Smooth muscle cell (in vitro differentiated cells): Measurements from ENCODE around the gene SDK2. TPM values are rescaled to one million over a fixed set of nuclear protein-coding genes. Genes with fewer than 3 reads are reported as not detected.
A peak's percentile ranks its signal among the peaks of the same experiment; 100 is the strongest.

Experiments
- DNase-seq: peaks from one replicate; lab custom pipeline; 2025; ENCODE audit not compliant: unreplicated experiment; lab: John Stamatoyannopoulos, UW
- H2AFZ ChIP-seq: fragments of 200-600 bp; sonication (generic); 2 replicates; pipeline ENCODE4 v1.6.0; 2016; ENCODE audit warnings: antibody characterized with exemption, low read depth, mild to moderate bottlenecking
- H3F3A ChIP-seq: fragments of 200-600 bp; sonication (generic); 2 replicates; pipeline ENCODE4 v1.6.0; 2017; ENCODE audit warnings: antibody characterized with exemption, low read depth
- H3K27ac ChIP-seq: fragments of 200-600 bp; sonication (generic); 2 replicates; pipeline ENCODE4 v1.5.1; 2016; ENCODE audit warnings: low read depth, mild to moderate bottlenecking
- H3K27me3 ChIP-seq: fragments of 200-600 bp; sonication (generic); 2 replicates; pipeline ENCODE4 v1.6.1; 2016; ENCODE audit warnings: low read depth, mild to moderate bottlenecking
- H3K36me3 ChIP-seq: fragments of 200-600 bp; sonication (generic); 2 replicates; pipeline ENCODE4 v1.5.1; 2016; ENCODE audit warnings: low read depth
- H3K4me1 ChIP-seq: fragments of 200-600 bp; sonication (generic); 2 replicates; pipeline ENCODE4 v1.5.1; 2016; ENCODE audit warnings: low read depth
- H3K4me2 ChIP-seq: fragments of 200-600 bp; sonication (generic); 2 replicates; pipeline ENCODE4 v1.6.0; 2016; ENCODE audit warnings: mild to moderate bottlenecking
- H3K4me3 ChIP-seq: fragments of 200-600 bp; sonication (generic); 2 replicates; pipeline ENCODE4 v1.5.1; 2016; ENCODE audit warnings: mild to moderate bottlenecking
- H3K79me2 ChIP-seq: fragments of 200-600 bp; sonication (generic); 2 replicates; pipeline ENCODE4 v1.6.0; 2016; ENCODE audit warnings: low read depth, mild to moderate bottlenecking
- H3K9ac ChIP-seq: fragments of 200-600 bp; sonication (generic); 2 replicates; pipeline ENCODE4 v1.6.0; 2016; ENCODE audit warnings: low read depth
- H3K9me3 ChIP-seq: fragments of 200-600 bp; sonication (generic); replicated peaks from 2 replicates; pipeline ENCODE4 v1.5.1; 2016; ENCODE audit warnings: low read depth
- H4K20me1 ChIP-seq: fragments of 200-600 bp; sonication (generic); 2 replicates; pipeline ENCODE4 v1.6.0; 2016; ENCODE audit warnings: low read depth
- WGBS: methylation state at CpG from one replicate; pipeline ENCODE4 v1.1.7; 2016; ENCODE audit warnings: low lambda C conversion rate; 5-methylcytosine and 5-hydroxymethylcytosine counted together
- polyA plus RNA-seq: library from polyadenylated mRNA; unstranded; fragments of >200 nt; fragmentation: Nextera tagmentation; extraction: Ambion mirVana; gene quantifications from 2 replicates; pipeline ENCODE4 v1.2.1, GENCODE V29; 2016
- total RNA-seq: library from RNA; depleted of rRNA; stranded (reverse); fragments of >200 nt; gene quantifications from 2 replicates; pipeline ENCODE4 v1.2.3, GENCODE V29; 2014
- TF ChIP-seq, protein P1 (sequence below): fragments of 200-600 bp; sonication (generic); IDR thresholded peaks from 2 replicates; pipeline ENCODE4 v1.5.1; 2017; ENCODE audit warnings: borderline replicate concordance, mild to moderate bottlenecking, antibody characterized with exemption; ENCODE audit not compliant: insufficient read depth, poor library complexity, severe bottlenecking

Gene SDK2
- total and polyA plus RNA-seq, 2 experiments from 2014 or later: 4.6 to 6.5 TPM

DNA sequence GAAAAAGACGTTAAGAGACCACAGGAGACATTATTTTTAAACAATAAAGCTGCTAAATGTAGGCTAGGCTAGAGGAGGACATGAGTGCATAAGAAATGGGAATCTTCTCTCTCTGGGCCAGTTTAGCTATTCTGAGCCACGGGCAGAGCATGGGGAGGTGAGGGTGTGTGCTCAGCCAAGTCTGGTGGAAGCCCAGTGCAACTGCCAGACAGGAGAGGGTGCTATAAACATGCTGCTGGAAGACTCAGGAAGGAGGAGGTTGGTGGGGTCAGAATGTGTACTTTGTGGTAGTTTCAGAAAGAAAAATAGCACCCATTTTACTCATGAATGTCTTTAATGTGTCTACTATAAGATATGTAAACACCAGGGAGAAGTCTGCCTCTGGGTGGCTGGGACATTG is 5.9 kb upstream of the SDK2 start:
- Histone ChIP-seq H3K4me3 (no peak overlapping the region), H3K4me2 (no peak overlapping the region), H3K27ac (no peak overlapping the region), H2AFZ (no peak overlapping the region), H3K36me3 (no peaks in the 10 kb centered on the region), H3K27me3 (peaks cover 5% of the 10 kb centered on the region), H4K20me1 (no peaks in the 10 kb centered on the region), H3K79me2 (no peaks in the 10 kb centered on the region), H3K9ac (no peak overlapping the region), H3F3A (no peaks in the 10 kb centered on the region), H3K4me1 (peaks cover 6% of the 10 kb centered on the region), H3K9me3 (no peaks in the 10 kb centered on the region)
- no peak for DNase-seq
- 47% methylated on average over 2 of the region's 2 CpGs for WGBS
- TF ChIP-seq, protein P1, sequence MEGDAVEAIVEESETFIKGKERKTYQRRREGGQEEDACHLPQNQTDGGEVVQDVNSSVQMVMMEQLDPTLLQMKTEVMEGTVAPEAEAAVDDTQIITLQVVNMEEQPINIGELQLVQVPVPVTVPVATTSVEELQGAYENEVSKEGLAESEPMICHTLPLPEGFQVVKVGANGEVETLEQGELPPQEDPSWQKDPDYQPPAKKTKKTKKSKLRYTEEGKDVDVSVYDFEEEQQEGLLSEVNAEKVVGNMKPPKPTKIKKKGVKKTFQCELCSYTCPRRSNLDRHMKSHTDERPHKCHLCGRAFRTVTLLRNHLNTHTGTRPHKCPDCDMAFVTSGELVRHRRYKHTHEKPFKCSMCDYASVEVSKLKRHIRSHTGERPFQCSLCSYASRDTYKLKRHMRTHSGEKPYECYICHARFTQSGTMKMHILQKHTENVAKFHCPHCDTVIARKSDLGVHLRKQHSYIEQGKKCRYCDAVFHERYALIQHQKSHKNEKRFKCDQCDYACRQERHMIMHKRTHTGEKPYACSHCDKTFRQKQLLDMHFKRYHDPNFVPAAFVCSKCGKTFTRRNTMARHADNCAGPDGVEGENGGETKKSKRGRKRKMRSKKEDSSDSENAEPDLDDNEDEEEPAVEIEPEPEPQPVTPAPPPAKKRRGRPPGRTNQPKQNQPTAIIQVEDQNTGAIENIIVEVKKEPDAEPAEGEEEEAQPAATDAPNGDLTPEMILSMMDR: peak; percentile 46

DNA sequence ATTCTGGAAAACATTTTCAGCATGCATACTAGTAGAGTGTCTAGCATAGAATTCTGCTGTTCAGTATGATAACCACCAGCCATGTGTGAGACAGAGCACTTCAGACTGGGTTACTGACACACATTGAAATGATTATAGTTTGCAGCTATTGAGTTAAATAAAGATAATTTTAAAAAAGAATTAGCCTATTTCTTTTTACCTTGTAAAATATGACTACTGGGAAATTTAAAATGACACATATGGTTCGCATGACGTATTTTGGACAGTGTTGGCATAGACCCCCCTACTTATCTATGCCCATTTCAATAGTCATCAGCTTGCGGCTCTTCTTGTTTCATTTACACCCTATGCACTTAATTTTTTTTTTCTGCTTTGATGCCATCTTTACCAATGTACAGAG is 4.7 kb upstream of the SDK2 start:
- DNase-seq: no peak
- no peaks in the 10 kb centered on the region for H3F3A ChIP-seq
- H3K4me3 ChIP-seq: no peak overlapping the region
- no peak overlapping the region for H3K27ac ChIP-seq
- no peaks in the 10 kb centered on the region for H3K9me3 ChIP-seq
- no peaks in the 10 kb centered on the region for H3K79me2 ChIP-seq
- H3K27me3 ChIP-seq: peaks cover 5% of the 10 kb centered on the region
- H3K4me2 ChIP-seq: no peak overlapping the region
- no peaks in the 10 kb centered on the region for H3K36me3 ChIP-seq
- TF ChIP-seq, protein P1: no peak
- peaks cover 6% of the 10 kb centered on the region for H3K4me1 ChIP-seq
- WGBS: 90% methylated on average over 3 of the region's 3 CpGs
- no peaks in the 10 kb centered on the region for H4K20me1 ChIP-seq
- H3K9ac ChIP-seq: no peak overlapping the region
- H2AFZ ChIP-seq: no peak overlapping the region

GRCh38 chr17:73648543-73648820 is 4.2 kb upstream of the SDK2 start:
- H3K27me3 ChIP-seq: peaks cover 5% of the 10 kb centered on the region
- no peaks in the 10 kb centered on the region for H3K9me3 ChIP-seq
- H4K20me1 ChIP-seq: no peaks in the 10 kb centered on the region
- WGBS: 82% methylated on average over 3 of the region's 3 CpGs
- TF ChIP-seq, protein P1: no peak
- H3K4me2 ChIP-seq: no peak overlapping the region
- no peak overlapping the region for H3K4me3 ChIP-seq
- H3K79me2 ChIP-seq: no peaks in the 10 kb centered on the region
- H3F3A ChIP-seq: no peaks in the 10 kb centered on the region
- no peak overlapping the region for H3K27ac ChIP-seq
- H3K9ac ChIP-seq: no peak overlapping the region
- H3K4me1 ChIP-seq: peaks cover 6% of the 10 kb centered on the region
- no peak for DNase-seq
- H2AFZ ChIP-seq: no peak overlapping the region
- no peaks in the 10 kb centered on the region for H3K36me3 ChIP-seq

GRCh38 chr17:73647772-73648542 is 3.7 kb upstream of the SDK2 start:
- 89% methylated on average over 12 of the region's 12 CpGs for WGBS
- Histone ChIP-seq H3K4me3 (no peak overlapping the region), H3F3A (no peaks in the 10 kb centered on the region), H3K9ac (no peak overlapping the region), H3K79me2 (no peaks in the 10 kb centered on the region), H3K36me3 (no peaks in the 10 kb centered on the region), H3K4me1 (peaks cover 6% of the 10 kb centered on the region), H3K27me3 (peaks cover 5% of the 10 kb centered on the region), H2AFZ (no peak overlapping the region), H3K4me2 (no peak overlapping the region), H3K27ac (no peak overlapping the region), H3K9me3 (no peaks in the 10 kb centered on the region), H4K20me1 (no peaks in the 10 kb centered on the region)
- DNase-seq: no peak
- TF ChIP-seq, protein P1: no peak
